ENCODE results near the gene BAG5. TPM values are rescaled to one million over a fixed set of nuclear protein-coding genes. Genes with fewer than 3 reads are reported as not detected.

The BAG5 gene
- total and polyA plus RNA-seq, 2 experiments from 2014 or later: 17.4 to 17.6 TPM

GRCh38 chr14:103535081-103535890, 27.2 kb downstream of the BAG5 start:
- no peak for DNase-seq (ENCODE audit: low read depth in 1 of 2, low spot score in 1 of 2)
- TF ChIP-seq CTCF (IDR thresholded peaks at IDR 0.05; ENCODE audit: low read depth, low read length): no peak

GRCh38 chr14:103534576-103535061, 27.8 kb downstream of the BAG5 start:
- Histone ChIP-seq H3K36me3 (no peaks in the 10 kb centered on the region), H3K4me1 (ENCODE audit: low read depth) (no peaks in the 10 kb centered on the region), H3K4me3 (no peak overlapping the region), H3K27me3 (no peaks in the 10 kb centered on the region), H3K9me3 (ENCODE audit: low read depth) (no peaks in the 10 kb centered on the region), H3K27ac (no peak overlapping the region)
- no peak for DNase-seq (ENCODE audit: low read depth in 1 of 2, low spot score in 1 of 2)
- no peak for TF ChIP-seq CTCF (IDR thresholded peaks at IDR 0.05; ENCODE audit: low read depth, low read length)

More at GRCh38 chr14:103535081-103535890, 27.2 kb downstream of the BAG5 start:
- Histone ChIP-seq H3K27me3 (no peaks in the 10 kb centered on the region), H3K27ac (no peak overlapping the region), H3K9me3 (ENCODE audit: low read depth) (no peaks in the 10 kb centered on the region), H3K4me3 (no peak overlapping the region), H3K36me3 (no peaks in the 10 kb centered on the region), H3K4me1 (ENCODE audit: low read depth) (no peaks in the 10 kb centered on the region)

GRCh38 chr14:103533999-103534575, 28.4 kb downstream of the BAG5 start:
- Histone ChIP-seq H3K27me3 (no peaks in the 10 kb centered on the region), H3K4me3 (no peak overlapping the region), H3K4me1 (ENCODE audit: low read depth) (no peaks in the 10 kb centered on the region), H3K36me3 (no peaks in the 10 kb centered on the region), H3K9me3 (ENCODE audit: low read depth) (no peaks in the 10 kb centered on the region), H3K27ac (no peak overlapping the region)
- TF ChIP-seq CTCF (IDR thresholded peaks at IDR 0.05; ENCODE audit: low read depth, low read length): no peak
- no peak for DNase-seq (ENCODE audit: low read depth in 1 of 2, low spot score in 1 of 2)

- Histone ChIP-seq H3K27ac (no peak overlapping the region), H3K27me3 (no peaks in the 10 kb centered on the region), H3K4me3 (no peak overlapping the region), H3K4me1 (ENCODE audit: low read depth) (peaks cover 2% of the 10 kb centered on the region), H3K36me3 (no peaks in the 10 kb centered on the region), H3K9me3 (ENCODE audit: low read depth) (no peaks in the 10 kb centered on the region)
- no peak for TF ChIP-seq CTCF (IDR thresholded peaks at IDR 0.05; ENCODE audit: low read depth, low read length)
- no peak for DNase-seq (ENCODE audit: low read depth in 1 of 2, low spot score in 1 of 2)
These were observed 29.1 kb downstream of the BAG5 start for GRCh38 chr14:103533137-103533998.
